Smooth muscle cell (in vitro differentiated cells): ENCODE data around the gene NT5DC2. TPM values are rescaled to one million over a fixed set of nuclear protein-coding genes. Genes with fewer than 3 reads are reported as not detected.

Experiments
- DNase-seq: peaks from one replicate; lab custom pipeline; 2025; ENCODE audit not compliant: unreplicated experiment; lab: John Stamatoyannopoulos, UW
- H2AFZ ChIP-seq: fragments of 200-600 bp; sonication (generic); 2 replicates; pipeline ENCODE4 v1.6.0; 2016; ENCODE audit warnings: antibody characterized with exemption, low read depth, mild to moderate bottlenecking
- H3F3A ChIP-seq: fragments of 200-600 bp; sonication (generic); 2 replicates; pipeline ENCODE4 v1.6.0; 2017; ENCODE audit warnings: antibody characterized with exemption, low read depth
- H3K27ac ChIP-seq: fragments of 200-600 bp; sonication (generic); 2 replicates; pipeline ENCODE4 v1.5.1; 2016; ENCODE audit warnings: low read depth, mild to moderate bottlenecking
- H3K27me3 ChIP-seq: fragments of 200-600 bp; sonication (generic); 2 replicates; pipeline ENCODE4 v1.6.1; 2016; ENCODE audit warnings: low read depth, mild to moderate bottlenecking
- H3K36me3 ChIP-seq: fragments of 200-600 bp; sonication (generic); 2 replicates; pipeline ENCODE4 v1.5.1; 2016; ENCODE audit warnings: low read depth
- H3K4me1 ChIP-seq: fragments of 200-600 bp; sonication (generic); 2 replicates; pipeline ENCODE4 v1.5.1; 2016; ENCODE audit warnings: low read depth
- H3K4me2 ChIP-seq: fragments of 200-600 bp; sonication (generic); 2 replicates; pipeline ENCODE4 v1.6.0; 2016; ENCODE audit warnings: mild to moderate bottlenecking
- H3K4me3 ChIP-seq: fragments of 200-600 bp; sonication (generic); 2 replicates; pipeline ENCODE4 v1.5.1; 2016; ENCODE audit warnings: mild to moderate bottlenecking
- H3K79me2 ChIP-seq: fragments of 200-600 bp; sonication (generic); 2 replicates; pipeline ENCODE4 v1.6.0; 2016; ENCODE audit warnings: low read depth, mild to moderate bottlenecking
- H3K9ac ChIP-seq: fragments of 200-600 bp; sonication (generic); 2 replicates; pipeline ENCODE4 v1.6.0; 2016; ENCODE audit warnings: low read depth
- H3K9me3 ChIP-seq: fragments of 200-600 bp; sonication (generic); replicated peaks from 2 replicates; pipeline ENCODE4 v1.5.1; 2016; ENCODE audit warnings: low read depth
- H4K20me1 ChIP-seq: fragments of 200-600 bp; sonication (generic); 2 replicates; pipeline ENCODE4 v1.6.0; 2016; ENCODE audit warnings: low read depth
- CTCF ChIP-seq: fragments of 200-600 bp; sonication (generic); IDR thresholded peaks from 2 replicates; pipeline ENCODE4 v1.5.1; 2017; ENCODE audit warnings: borderline replicate concordance, mild to moderate bottlenecking, antibody characterized with exemption; ENCODE audit not compliant: insufficient read depth, poor library complexity, severe bottlenecking
- WGBS: methylation state at CpG from one replicate; pipeline ENCODE4 v1.1.7; 2016; ENCODE audit warnings: low lambda C conversion rate; 5-methylcytosine and 5-hydroxymethylcytosine counted together
- polyA plus RNA-seq: library from polyadenylated mRNA; unstranded; fragments of >200 nt; fragmentation: Nextera tagmentation; extraction: Ambion mirVana; gene quantifications from 2 replicates; pipeline ENCODE4 v1.2.1, GENCODE V29; 2016
- total RNA-seq: library from RNA; depleted of rRNA; stranded (reverse); fragments of >200 nt; gene quantifications from 2 replicates; pipeline ENCODE4 v1.2.3, GENCODE V29; 2014

Gene NT5DC2
- total and polyA plus RNA-seq, 2 experiments from 2014 or later = 156 to 248 TPM

- Histone ChIP-seq H3F3A (no peaks in the 10 kb centered on the region), H2AFZ (no peak overlapping the region), H3K27me3 (no peaks in the 10 kb centered on the region), H3K4me1 (no peaks in the 10 kb centered on the region), H3K9me3 (no peaks in the 10 kb centered on the region), H3K9ac (no peak overlapping the region), H3K4me2 (no peak overlapping the region), H3K36me3 (no peaks in the 10 kb centered on the region), H3K27ac (no peak overlapping the region), H4K20me1 (peaks cover 3% of the 10 kb centered on the region), H3K79me2 (no peaks in the 10 kb centered on the region), H3K4me3 (no peak overlapping the region)
- WGBS = 78% methylated on average over 14 of the region's 23 CpGs
- no peak for TF ChIP-seq CTCF
- DNase-seq = no peak
Measured at GRCh38 chr3:52503788-52504424, 29.8 kb downstream of the NT5DC2 start.

- Histone ChIP-seq H3K4me3 (no peak overlapping the region), H3K4me1 (no peaks in the 10 kb centered on the region), H3K27me3 (no peaks in the 10 kb centered on the region), H3K9ac (no peak overlapping the region), H3K79me2 (no peaks in the 10 kb centered on the region), H2AFZ (no peak overlapping the region), H3K4me2 (no peak overlapping the region), H3K36me3 (no peaks in the 10 kb centered on the region), H4K20me1 (peaks cover 3% of the 10 kb centered on the region), H3K27ac (no peak overlapping the region), H3F3A (no peaks in the 10 kb centered on the region), H3K9me3 (no peaks in the 10 kb centered on the region)
- no peak for TF ChIP-seq CTCF
- WGBS = 91% methylated on average over 11 of the region's 11 CpGs
- DNase-seq = no peak
Measured at GRCh38 chr3:52502808-52503350, 30.8 kb downstream of the NT5DC2 start.

GRCh38 chr3:52502001-52502400 lies 31.7 kb downstream of the NT5DC2 start:
- no peak for TF ChIP-seq CTCF
- Histone ChIP-seq H3K36me3 (no peaks in the 10 kb centered on the region), H3K4me3 (no peak overlapping the region), H3K9ac (no peak overlapping the region), H3K27me3 (no peaks in the 10 kb centered on the region), H3K79me2 (no peaks in the 10 kb centered on the region), H3K4me2 (no peak overlapping the region), H3K27ac (no peak overlapping the region), H3K4me1 (no peaks in the 10 kb centered on the region), H3F3A (no peaks in the 10 kb centered on the region), H2AFZ (no peak overlapping the region), H3K9me3 (no peaks in the 10 kb centered on the region), H4K20me1 (peaks cover 2% of the 10 kb centered on the region)
- DNase-seq = no peak
- 93% methylated on average over 11 of the region's 11 CpGs for WGBS

- H4K20me1 ChIP-seq = no peaks in the 10 kb centered on the region
- no peaks in the 10 kb centered on the region for H3F3A ChIP-seq
- no peaks in the 10 kb centered on the region for H3K9me3 ChIP-seq
- H3K27me3 ChIP-seq = no peaks in the 10 kb centered on the region
- H3K27ac ChIP-seq = no peak overlapping the region
- WGBS = 97% methylated on average over 11 of the region's 11 CpGs
- H3K79me2 ChIP-seq = no peaks in the 10 kb centered on the region
- no peak overlapping the region for H3K4me2 ChIP-seq
- H3K4me1 ChIP-seq = no peaks in the 10 kb centered on the region
- no peak overlapping the region for H3K4me3 ChIP-seq
- H2AFZ ChIP-seq = no peak overlapping the region
- no peak for TF ChIP-seq CTCF
- no peak for DNase-seq
- H3K9ac ChIP-seq = no peak overlapping the region
- H3K36me3 ChIP-seq = no peaks in the 10 kb centered on the region
Measured at GRCh38 chr3:52501046-52501445, 32.6 kb downstream of the NT5DC2 start.
